IMR-90 (cell line): ENCODE measurements around the gene FAM131B. TPM values are rescaled to one million over a fixed set of nuclear protein-coding genes. Genes with fewer than 3 reads are reported as not detected.

ENCODE experiments used
- ATAC-seq: fragments of 200-7000 bp; cut with Tn5 transposase; 2 replicates; pipeline ENCODE4 v1.9.1; 2020; ENCODE audit warnings: low read depth, mild to moderate bottlenecking, moderate library complexity
- BruUV-seq: library from RNA; stranded (reverse); fragments of 400-500 nt; replicated peaks from 2 replicates; lab custom pipeline; 2021; lab: Mats Ljungman, UMichigan
- CTCF ChIA-PET: fragments of 300-600 bp; formaldehyde crosslinking; extraction: SDS; loops from one replicate; lab custom pipeline; 2021; ENCODE audit warnings: antibody characterized with exemption; lab: Yijun Ruan, JAX
- POLR2A ChIA-PET: fragments of 300-600 bp; sonication (Branson Sonifier 250); formaldehyde crosslinking; loops from one replicate; lab custom pipeline; 2022; ENCODE audit warnings: antibody characterized with exemption; ENCODE audit not compliant: unreplicated experiment; lab: Charles Lee
- DNase-seq: peaks from one replicate; pipeline ENCODE4 v3.0.0; 2013
- H2AFZ ChIP-seq: replicated peaks from 2 replicates; pipeline ENCODE3; 2013; ENCODE audit warnings: low read length, mild to moderate bottlenecking; ENCODE audit not compliant: poor library complexity
- H2AK5ac ChIP-seq: 2 replicates; pipeline ENCODE4 v1.6.1; 2013; ENCODE audit warnings: low read depth, low read length, inconsistent platforms
- H2AK9ac ChIP-seq: replicated peaks from 2 replicates; pipeline ENCODE3; 2013; ENCODE audit warnings: mild to moderate bottlenecking, low read depth, low read length, moderate library complexity; ENCODE audit not compliant: poor library complexity
- H2BK120ac ChIP-seq: 2 replicates; pipeline ENCODE4 v1.6.1; 2013; ENCODE audit warnings: low read depth, low read length, inconsistent platforms
- H2BK15ac ChIP-seq: 3 replicates; pipeline ENCODE4 v1.6.1; 2013; ENCODE audit warnings: low read depth, low read length, inconsistent platforms
- H2BK20ac ChIP-seq: 2 replicates; pipeline ENCODE4 v1.6.1; 2013; ENCODE audit warnings: low read depth, mild to moderate bottlenecking, inconsistent platforms, low read length, moderate library complexity
- H2BK5ac ChIP-seq: 2 replicates; pipeline ENCODE4 v1.6.1; 2013; ENCODE audit warnings: mild to moderate bottlenecking, low read depth, low read length, inconsistent platforms; ENCODE audit not compliant: poor library complexity, severe bottlenecking
- H3K14ac ChIP-seq: replicated peaks from 2 replicates; pipeline ENCODE4 v1.6.1; 2013; ENCODE audit warnings: low read depth, low read length, inconsistent platforms
- H3K18ac ChIP-seq: 2 replicates; pipeline ENCODE4 v1.6.1; 2013; ENCODE audit warnings: low read depth, low read length, control low read depth
- H3K23ac ChIP-seq: 2 replicates; pipeline ENCODE4 v1.6.1; 2013; ENCODE audit warnings: low read depth, low read length, inconsistent platforms
- H3K27ac ChIP-seq: 2 replicates; pipeline ENCODE4 v1.5.1; 2013; ENCODE audit warnings: mild to moderate bottlenecking, control low read depth, low read length; ENCODE audit not compliant: insufficient read depth
- H3K27me3 ChIP-seq: 2 replicates; pipeline ENCODE4 v1.6.1; 2013; ENCODE audit warnings: low read length; ENCODE audit not compliant: control insufficient read depth, insufficient read depth
- H3K36me3 ChIP-seq: 2 replicates; pipeline ENCODE4 v1.6.1; 2013; ENCODE audit warnings: low read length, mixed read lengths; ENCODE audit not compliant: control insufficient read depth, insufficient read depth
- H3K4ac ChIP-seq: 2 replicates; pipeline ENCODE4 v1.6.1; 2013; ENCODE audit warnings: low read depth, low read length, inconsistent platforms
- H3K4me1 ChIP-seq: 2 replicates; pipeline ENCODE4 v1.6.1; 2013; ENCODE audit warnings: low read length, mixed read lengths; ENCODE audit not compliant: control insufficient read depth, insufficient read depth
- H3K4me2 ChIP-seq: 2 replicates; pipeline ENCODE4 v1.6.1; 2013; ENCODE audit warnings: low read depth, mild to moderate bottlenecking, control low read depth, low read length, moderate library complexity
- H3K4me3 ChIP-seq: 2 replicates; pipeline ENCODE4 v1.5.1; 2013; ENCODE audit warnings: low read depth, mild to moderate bottlenecking, control low read depth, low read length, moderate library complexity; ENCODE audit not compliant: insufficient read depth
- H3K56ac ChIP-seq: 2 replicates; pipeline ENCODE4 v1.6.1; 2013; ENCODE audit warnings: low read length, inconsistent platforms; ENCODE audit not compliant: insufficient read depth; ENCODE audit errors: extremely low read depth
- H3K79me1 ChIP-seq, 2 experiments: 2 replicates each; pipeline ENCODE4 v1.6.1; 2013; ENCODE audit warnings: low read length in 2 of 2, inconsistent platforms in 1 of 2, low read depth in 1 of 2
- H3K9ac ChIP-seq: 2 replicates; pipeline ENCODE4 v1.6.1; 2013; ENCODE audit warnings: low read depth, low read length, control low read depth
- H3K9me1 ChIP-seq: 2 replicates; pipeline ENCODE4 v1.6.1; 2013; ENCODE audit warnings: low read length, inconsistent platforms; ENCODE audit not compliant: insufficient read depth
- H3K9me3 ChIP-seq: 2 replicates; pipeline ENCODE4 v1.6.1; 2013; ENCODE audit warnings: low read length; ENCODE audit not compliant: control insufficient read depth, insufficient read depth
- H4K20me1 ChIP-seq: 2 replicates; pipeline ENCODE4 v1.6.1; 2013; ENCODE audit warnings: low read length, inconsistent platforms; ENCODE audit not compliant: insufficient read depth
- H4K5ac ChIP-seq: 2 replicates; pipeline ENCODE4 v1.6.1; 2013; ENCODE audit warnings: mild to moderate bottlenecking, low read depth, low read length, control low read depth
- H4K8ac ChIP-seq, 2 experiments: 2 replicates each; pipeline ENCODE4 v1.6.1; 2013; ENCODE audit warnings: low read depth in 2 of 2, low read length in 2 of 2, control low read depth in 1 of 2, inconsistent platforms in 1 of 2
- H4K91ac ChIP-seq: 2 replicates; pipeline ENCODE4 v1.6.1; 2013; ENCODE audit warnings: low read depth, low read length, inconsistent platforms; ENCODE audit not compliant: insufficient read depth
- BHLHE40 ChIP-seq: fragments of 150-350 bp; IDR thresholded peaks from 2 replicates; pipeline ENCODE4 v1.6.1; 2016; ENCODE audit warnings: mild to moderate bottlenecking, low read depth, low read length
- POLR2A ChIP-seq: IDR thresholded peaks from 2 replicates; pipeline ENCODE4 v1.6.1; 2012; ENCODE audit warnings: mild to moderate bottlenecking, low read depth, low read length
- WGBS, 2 experiments: methylation state at CpG; one replicate each; pipeline versions ENCODE4 v1.1.5 to v1.1.7; 2013; ENCODE audit warnings: missing lambda C conversion rate in 2 of 2; ENCODE audit not compliant: insufficient read length in 1 of 2; ENCODE audit errors: extremely low coverage in 2 of 2; 5-methylcytosine and 5-hydroxymethylcytosine counted together
- dilution Hi-C: fragments of 300-500 bp; cut with HindIII; formaldehyde crosslinking; loops from one replicate; pipeline ENCODE4 v1.14.3; 2018; ENCODE audit warnings: low sequenced_read_pairs; ENCODE audit not compliant: unreplicated experiment
- in situ Hi-C: fragments of 300-500 bp; cut with MboI; formaldehyde crosslinking; loops from 3 replicates; pipeline ENCODE4 v1.14.3; 2019; ENCODE audit warnings: low sequenced_read_pairs, inconsistent platforms, mixed read lengths
- intact Hi-C: fragments of 100-400 bp; cut with micrococcal nuclease; formaldehyde crosslinking; loops from 2 replicates; pipeline ENCODE4 v1.10.0; 2022
- polyA plus RNA-seq, 3 experiments: library from polyadenylated mRNA; depleted of rRNA; stranded (reverse); fragments of >200 nt; gene quantifications; 2 replicates each; pipeline ENCODE4 v1.2.3, GENCODE V29; 2012; ENCODE audit warnings: low replicate concordance in 1 of 3
- total RNA-seq: library from RNA; depleted of rRNA; stranded (reverse); fragments of >200 nt; gene quantifications from 2 replicates; pipeline ENCODE4 v1.2.3, GENCODE V29; 2012
- TF ChIP-seq, protein P1 (sequence below): fragments of 150-350 bp; IDR thresholded peaks from 2 replicates; pipeline ENCODE4 v1.6.1; 2017; ENCODE audit warnings: mild to moderate bottlenecking, antibody characterized with exemption, low read length, low read depth

Gene FAM131B
- total and polyA plus RNA-seq, 2 of the 4 experiments (the other 2 are of a cell fraction) = 3.4 to 4.3 TPM

DNA sequence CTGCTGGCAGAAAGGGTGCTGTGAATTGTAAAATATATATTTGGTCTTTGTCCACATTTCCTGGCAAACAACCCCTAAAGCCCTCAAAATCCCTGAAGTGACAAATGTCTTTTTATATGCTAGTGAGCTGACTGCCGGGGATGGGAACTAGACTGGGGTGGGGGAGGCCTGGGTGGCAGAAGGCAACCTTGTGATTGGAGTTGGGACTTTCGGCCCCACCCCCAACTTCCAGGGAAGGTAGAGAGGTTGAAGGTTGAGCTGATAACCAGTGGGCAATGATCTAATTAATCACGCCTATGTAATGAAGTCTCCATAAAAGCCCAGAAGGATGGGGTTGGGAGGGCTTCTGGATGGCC, 43.5 kb upstream of the FAM131B start:
- dilution Hi-C loops = no loop called here
- WGBS, 2 experiments = no CpG with 5 or more reads among the region's 3 CpGs
- CTCF ChIA-PET = interaction anchor here (0.6 to 2.6 kb wide), 3 partner anchors 10 to 166 kb away, joined by 6 to 9 read pairs (median 8); no protein-coding TSS in a partner anchor

More for the DNA sequence above, 43.5 kb upstream of the FAM131B start:
- Histone ChIP-seq H3K79me1 (no peaks in the 10 kb centered on the region), H2BK15ac (no peak overlapping the region), H2AFZ (no peak overlapping the region), H2BK120ac (no peak overlapping the region), H3K14ac (no peak overlapping the region), H3K27ac (no peak overlapping the region), H4K8ac (no peak overlapping the region), H2BK20ac (no peak overlapping the region), H3K9ac (no peak overlapping the region), H3K4ac (no peak overlapping the region), H3K18ac (no peak overlapping the region), H3K9me3 (no peaks in the 10 kb centered on the region), H3K27me3 (peaks cover 5% of the 10 kb centered on the region), H3K23ac (no peak overlapping the region), H3K9me1 (no peaks in the 10 kb centered on the region), H3K4me2 (no peak overlapping the region), H2AK5ac (no peak overlapping the region), H4K20me1 (no peaks in the 10 kb centered on the region), H3K56ac (no peak overlapping the region), H3K36me3 (no peaks in the 10 kb centered on the region), H2BK5ac (no peak overlapping the region), H4K91ac (no peak overlapping the region), H3K4me1 (peaks cover 12% of the 10 kb centered on the region; the same call in 1 of the 2 replicates), H3K4me3 (no peak overlapping the region), H2AK9ac (no peak overlapping the region), H4K5ac (no peak overlapping the region)
- TF ChIP-seq, protein P1, sequence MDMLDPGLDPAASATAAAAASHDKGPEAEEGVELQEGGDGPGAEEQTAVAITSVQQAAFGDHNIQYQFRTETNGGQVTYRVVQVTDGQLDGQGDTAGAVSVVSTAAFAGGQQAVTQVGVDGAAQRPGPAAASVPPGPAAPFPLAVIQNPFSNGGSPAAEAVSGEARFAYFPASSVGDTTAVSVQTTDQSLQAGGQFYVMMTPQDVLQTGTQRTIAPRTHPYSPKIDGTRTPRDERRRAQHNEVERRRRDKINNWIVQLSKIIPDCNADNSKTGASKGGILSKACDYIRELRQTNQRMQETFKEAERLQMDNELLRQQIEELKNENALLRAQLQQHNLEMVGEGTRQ = no peak
- TF ChIP-seq POLR2A = no peak
- TF ChIP-seq BHLHE40 = no peak
- no peak for DNase-seq
- BruUV-seq = no TSS peak
- in situ Hi-C loops = no loop called here
- intact Hi-C loops = no loop called here
- no peak for ATAC-seq
- POLR2A ChIA-PET = no interaction called here
